ENCODE data around the gene RPS6KA5. TPM values are rescaled to one million over a fixed set of nuclear protein-coding genes. Genes with fewer than 3 reads are reported as not detected.

Gene RPS6KA5
- total RNA-seq, 2 donors from 2014 or later: 35.4 to 42.0 TPM

DNA sequence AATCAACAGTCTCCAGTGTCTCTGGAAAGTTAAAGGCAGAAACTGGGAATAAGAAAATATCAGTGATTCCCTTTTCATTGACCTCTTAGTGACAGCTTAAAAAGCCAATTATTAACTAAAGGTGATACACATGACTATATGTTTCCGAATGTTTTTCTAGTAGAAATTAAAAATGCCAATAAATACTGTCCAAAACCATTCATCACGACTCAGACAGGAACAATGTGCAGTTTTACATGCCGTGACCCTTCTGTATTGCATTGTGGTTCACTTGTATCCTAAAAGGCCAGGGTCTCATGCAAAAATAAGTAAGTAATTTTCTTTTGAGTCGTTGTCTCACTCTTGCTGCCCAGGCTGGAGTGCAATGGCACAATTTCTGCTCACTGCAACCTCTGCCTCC is 138.3 kb downstream of the RPS6KA5 start:
- peaks cover 4% of the 10 kb centered on the region for H3K4me1 Mint-ChIP-seq
- DNase-seq: no peak
- H3K27me3 Mint-ChIP-seq: no peaks in the 10 kb centered on the region
- no peak overlapping the region for H3K27ac Mint-ChIP-seq
- no peaks in the 10 kb centered on the region for H3K9me3 ChIP-seq (ENCODE audit: control insufficient read depth, low read length, poor library complexity, severe bottlenecking)
- peaks cover 4% of the 10 kb centered on the region for H3K36me3 Mint-ChIP-seq (ENCODE audit: low read depth)
- no peak for ATAC-seq
- H3K4me3 Mint-ChIP-seq: no peak overlapping the region

DNA sequence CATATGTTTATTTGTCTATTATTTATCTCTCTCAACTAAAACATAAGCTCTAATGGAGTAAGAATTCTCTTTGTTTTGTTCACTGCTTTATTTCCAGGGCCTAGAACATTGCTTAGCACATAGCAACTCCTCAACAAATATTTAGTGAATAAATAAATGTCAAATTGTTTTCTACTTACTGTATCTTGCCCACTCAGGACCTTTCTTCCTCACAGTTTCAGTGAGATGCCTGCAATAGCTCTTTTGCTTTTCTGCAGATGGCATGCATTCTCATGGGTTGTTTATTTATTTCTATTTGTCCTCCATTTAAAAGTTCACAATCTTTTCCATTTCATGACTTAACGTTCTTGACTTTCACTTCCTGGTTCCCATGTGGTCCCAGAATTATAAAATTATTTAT is 149.3 kb downstream of the RPS6KA5 start:
- no peak for DNase-seq
- H3K4me3 Mint-ChIP-seq: no peak overlapping the region
- H3K4me1 Mint-ChIP-seq: peaks cover 5% of the 10 kb centered on the region
- ATAC-seq: no peak
- peaks cover 8% of the 10 kb centered on the region for H3K36me3 Mint-ChIP-seq (ENCODE audit: low read depth)
- no peaks in the 10 kb centered on the region for H3K9me3 ChIP-seq (ENCODE audit: control insufficient read depth, low read length, poor library complexity, severe bottlenecking)
- no peaks in the 10 kb centered on the region for H3K27me3 Mint-ChIP-seq
- no peak overlapping the region for H3K27ac Mint-ChIP-seq

DNA sequence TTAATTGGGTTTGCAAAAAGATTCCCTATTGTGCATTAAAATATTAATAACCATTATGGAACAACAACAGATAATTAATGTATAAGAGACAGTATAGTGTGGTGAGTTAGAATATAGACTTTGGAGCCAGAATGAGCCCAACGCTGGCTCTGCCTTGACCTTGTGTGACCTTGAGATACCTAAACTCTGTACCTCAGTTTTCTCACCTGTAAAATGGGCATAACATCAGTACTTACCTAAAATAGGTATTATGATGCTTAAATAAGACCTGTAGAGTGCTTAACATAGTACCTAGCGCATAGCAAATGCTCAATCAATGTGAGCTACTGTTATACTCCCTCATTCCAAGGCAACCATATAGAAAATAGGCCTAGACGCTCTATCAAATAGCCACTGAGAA is 153.3 kb downstream of the RPS6KA5 start:
- Mint-ChIP-seq H3K27me3 (no peaks in the 10 kb centered on the region), H3K36me3 (ENCODE audit: low read depth) (peaks cover 5% of the 10 kb centered on the region), H3K27ac (peak overlapping the region; percentile 43), H3K4me3 (no peak overlapping the region), H3K4me1 (peaks cover 6% of the 10 kb centered on the region)
- H3K9me3 ChIP-seq (ENCODE audit: control insufficient read depth, low read length, poor library complexity, severe bottlenecking): no peaks in the 10 kb centered on the region
- ATAC-seq: no peak
- no peak for DNase-seq

DNA sequence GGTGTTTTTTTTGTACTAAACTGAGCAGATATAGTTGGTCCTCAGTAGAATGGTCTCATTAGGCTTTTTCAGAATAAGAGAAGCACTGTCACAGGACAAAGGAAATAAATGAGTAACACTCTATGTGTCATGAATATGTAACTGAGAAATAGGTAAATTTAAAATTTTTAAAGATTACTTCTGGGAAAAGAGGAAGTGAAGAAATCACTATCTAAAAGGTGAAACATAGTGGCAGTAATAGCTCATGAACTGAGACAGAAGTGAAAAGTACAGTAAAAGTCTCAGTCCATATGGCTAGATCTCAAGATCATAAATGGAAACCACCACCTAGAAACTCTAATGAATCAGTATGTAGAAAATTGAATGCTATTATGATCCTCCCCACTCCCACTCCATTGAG is 154.9 kb downstream of the RPS6KA5 start:
- Mint-ChIP-seq H3K27me3 (no peaks in the 10 kb centered on the region), H3K4me3 (no peak overlapping the region), H3K4me1 (peaks cover 6% of the 10 kb centered on the region)

DNA sequence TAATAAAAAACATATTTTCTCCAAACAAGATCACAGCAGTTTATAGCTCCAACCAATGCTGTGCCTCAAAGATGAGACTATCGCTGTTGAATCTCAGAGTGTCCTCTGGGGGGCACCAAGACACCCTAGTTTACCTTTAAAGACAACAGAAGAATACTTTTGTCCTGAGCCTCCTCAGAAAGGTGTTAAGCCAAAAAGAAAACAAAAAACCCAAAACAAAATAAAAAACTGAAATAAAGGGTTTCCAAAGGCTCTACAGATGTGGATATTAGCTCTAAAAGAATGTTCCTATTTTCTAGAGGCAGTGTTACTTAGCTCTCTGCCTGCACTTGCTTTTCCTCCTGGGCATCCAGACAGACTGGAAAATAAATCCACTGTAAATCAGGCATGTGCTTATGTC is 157.3 kb downstream of the RPS6KA5 start:
- peak; percentile 89 for ATAC-seq
- H3K4me1 Mint-ChIP-seq: peaks cover 6% of the 10 kb centered on the region
- H3K27ac Mint-ChIP-seq: no peak overlapping the region
- no peak overlapping the region for H3K4me3 Mint-ChIP-seq
- H3K27me3 Mint-ChIP-seq: no peaks in the 10 kb centered on the region
- H3K9me3 ChIP-seq (ENCODE audit: control insufficient read depth, low read length, poor library complexity, severe bottlenecking): no peaks in the 10 kb centered on the region
- peak in 1 of 3 donors; percentile 44 for DNase-seq
- no peaks in the 10 kb centered on the region for H3K36me3 Mint-ChIP-seq (ENCODE audit: low read depth)

More for the DNA sequence above, 154.9 kb downstream of the RPS6KA5 start:
- Mint-ChIP-seq H3K36me3 (ENCODE audit: low read depth) (no peaks in the 10 kb centered on the region), H3K27ac (peak overlapping the region; percentile 24)
- ATAC-seq: no peak
- DNase-seq: no peak
- no peaks in the 10 kb centered on the region for H3K9me3 ChIP-seq (ENCODE audit: control insufficient read depth, low read length, poor library complexity, severe bottlenecking)

DNA sequence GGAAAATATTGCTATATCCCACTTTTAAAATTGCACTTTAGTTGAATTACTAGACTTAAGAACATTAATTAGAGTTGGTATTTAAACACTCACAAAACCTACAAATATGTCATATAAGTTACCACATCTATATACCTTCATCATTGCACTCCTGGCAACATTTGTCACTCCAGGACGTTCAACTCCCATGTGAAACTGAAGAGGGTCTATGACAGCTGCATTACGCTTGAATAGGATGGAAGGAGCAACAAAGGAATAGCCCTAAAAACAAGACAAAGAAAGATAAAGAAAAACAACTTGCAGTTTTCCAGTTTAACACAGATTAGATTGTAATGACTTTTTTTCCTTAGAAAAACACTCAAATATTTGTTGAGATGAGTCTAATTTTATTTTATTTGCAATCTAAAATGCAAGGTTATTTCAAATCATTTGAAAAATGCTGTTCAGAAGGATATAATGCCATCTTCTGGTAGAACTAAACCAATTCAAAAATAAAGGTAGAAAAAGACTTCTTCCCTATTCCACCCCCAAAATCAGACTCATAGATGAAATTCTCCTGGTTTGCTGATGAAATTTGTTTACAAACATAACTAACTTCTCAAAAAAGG is 159.9 kb downstream of the RPS6KA5 start:
- DNase-seq (no peak), ATAC-seq (no peak)
- no peak overlapping the region for H3K27ac Mint-ChIP-seq
- peaks cover 4% of the 10 kb centered on the region for H3K4me1 Mint-ChIP-seq
- H3K36me3 Mint-ChIP-seq (ENCODE audit: low read depth): peaks cover 2% of the 10 kb centered on the region
- no peaks in the 10 kb centered on the region for H3K27me3 Mint-ChIP-seq
- no peak overlapping the region for H3K4me3 Mint-ChIP-seq
- no peaks in the 10 kb centered on the region for H3K9me3 ChIP-seq (ENCODE audit: control insufficient read depth, low read length, poor library complexity, severe bottlenecking)

DNA sequence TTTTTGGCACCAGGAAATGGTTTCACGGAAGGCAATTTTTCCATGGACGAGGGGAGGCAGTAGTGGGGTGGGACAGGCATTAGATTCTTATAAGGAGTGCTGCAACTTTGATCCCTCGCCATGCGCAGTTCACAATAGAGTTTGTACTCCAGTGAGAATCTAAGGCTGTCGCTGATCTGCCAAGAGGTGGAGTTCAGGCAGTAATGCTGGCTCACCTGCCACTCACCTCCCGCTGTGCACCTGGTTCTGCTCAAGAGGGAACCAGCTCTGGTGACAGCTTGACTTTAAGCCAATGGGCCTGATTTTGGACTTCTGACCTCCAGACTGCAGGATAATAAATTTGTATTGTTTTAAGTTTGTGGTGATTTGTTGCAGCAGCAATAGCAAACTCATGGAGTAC is 163.4 kb downstream of the RPS6KA5 start:
- DNase-seq (no peak), ATAC-seq (no peak)
- Mint-ChIP-seq H3K27me3 (no peaks in the 10 kb centered on the region), H3K4me1 (no peaks in the 10 kb centered on the region), H3K36me3 (ENCODE audit: low read depth) (peaks cover 2% of the 10 kb centered on the region), H3K4me3 (no peak overlapping the region), H3K27ac (no peak overlapping the region)
- no peaks in the 10 kb centered on the region for H3K9me3 ChIP-seq (ENCODE audit: control insufficient read depth, low read length, poor library complexity, severe bottlenecking)

DNA sequence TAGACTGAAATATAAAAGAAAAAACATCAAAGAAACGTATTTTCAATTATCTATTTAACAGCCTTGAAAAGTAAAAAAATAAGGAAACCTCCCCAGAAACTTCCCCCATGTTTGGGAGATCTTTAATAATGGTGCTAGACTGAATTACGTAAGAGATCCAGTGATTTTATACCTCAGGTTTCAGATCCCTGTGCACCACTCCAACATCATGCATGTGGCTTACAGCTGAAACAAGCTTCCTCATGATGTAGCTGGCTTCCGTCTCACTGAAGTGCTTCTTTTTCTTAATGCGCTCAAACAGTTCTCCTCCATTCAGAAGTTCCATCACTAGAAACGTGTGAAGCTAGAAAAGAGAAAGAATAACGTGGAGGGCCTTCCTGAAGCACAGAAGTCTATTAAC is 166.2 kb downstream of the RPS6KA5 start:
- ATAC-seq (no peak), DNase-seq (no peak)
- Mint-ChIP-seq H3K27me3 (no peaks in the 10 kb centered on the region), H3K27ac (no peak overlapping the region), H3K4me1 (peaks cover 2% of the 10 kb centered on the region), H3K4me3 (no peak overlapping the region), H3K36me3 (ENCODE audit: low read depth) (peaks cover 6% of the 10 kb centered on the region)
- H3K9me3 ChIP-seq (ENCODE audit: control insufficient read depth, low read length, poor library complexity, severe bottlenecking): no peaks in the 10 kb centered on the region

DNA sequence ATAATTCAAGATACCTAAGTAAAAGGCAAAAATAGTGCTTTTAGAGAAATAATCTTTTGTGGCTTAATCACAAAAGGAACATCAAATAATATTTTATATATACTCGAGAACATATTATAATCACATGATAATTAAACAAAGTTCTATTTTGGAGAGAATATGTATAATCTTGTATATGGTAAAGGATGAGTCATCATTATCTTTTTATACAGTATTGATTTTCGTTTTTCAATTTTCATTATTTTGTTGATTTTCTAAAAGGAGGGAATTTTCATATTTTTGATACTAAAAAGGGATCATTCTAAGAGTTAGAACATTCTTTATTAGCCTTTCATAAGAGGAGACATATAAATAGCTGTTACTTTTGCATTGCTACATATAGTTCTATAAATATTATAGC is 166.9 kb downstream of the RPS6KA5 start:
- H3K4me1 Mint-ChIP-seq: peaks cover 2% of the 10 kb centered on the region
- ATAC-seq: no peak
- no peaks in the 10 kb centered on the region for H3K27me3 Mint-ChIP-seq
- peaks cover 6% of the 10 kb centered on the region for H3K36me3 Mint-ChIP-seq (ENCODE audit: low read depth)
- H3K27ac Mint-ChIP-seq: no peak overlapping the region
- H3K4me3 Mint-ChIP-seq: no peak overlapping the region
- no peaks in the 10 kb centered on the region for H3K9me3 ChIP-seq (ENCODE audit: control insufficient read depth, low read length, poor library complexity, severe bottlenecking)
- DNase-seq: no peak

DNA sequence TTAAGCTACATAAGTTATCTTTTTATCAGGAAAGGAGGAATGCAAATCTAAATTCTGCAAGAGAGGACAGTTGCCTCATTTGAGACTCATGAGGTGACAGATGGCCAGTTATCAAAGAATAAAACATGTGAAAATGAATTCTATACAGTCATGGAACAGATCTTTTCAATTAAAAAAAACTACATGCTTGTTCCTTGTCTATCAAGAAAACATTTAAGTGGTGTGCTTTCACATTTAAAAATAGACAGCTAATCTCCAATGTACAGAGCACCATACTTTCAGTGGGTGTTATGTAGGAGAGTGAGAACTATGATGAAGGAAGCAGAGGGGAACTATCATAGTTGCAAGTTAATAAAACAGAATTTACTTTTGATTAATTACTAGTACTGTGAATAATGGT is 167.5 kb downstream of the RPS6KA5 start:
- peaks cover 2% of the 10 kb centered on the region for H3K4me1 Mint-ChIP-seq
- peaks cover 6% of the 10 kb centered on the region for H3K36me3 Mint-ChIP-seq (ENCODE audit: low read depth)
- no peaks in the 10 kb centered on the region for H3K27me3 Mint-ChIP-seq
- no peaks in the 10 kb centered on the region for H3K9me3 ChIP-seq (ENCODE audit: control insufficient read depth, low read length, poor library complexity, severe bottlenecking)
- no peak for ATAC-seq
- H3K27ac Mint-ChIP-seq: no peak overlapping the region
- H3K4me3 Mint-ChIP-seq: no peak overlapping the region
- DNase-seq: no peak

DNA sequence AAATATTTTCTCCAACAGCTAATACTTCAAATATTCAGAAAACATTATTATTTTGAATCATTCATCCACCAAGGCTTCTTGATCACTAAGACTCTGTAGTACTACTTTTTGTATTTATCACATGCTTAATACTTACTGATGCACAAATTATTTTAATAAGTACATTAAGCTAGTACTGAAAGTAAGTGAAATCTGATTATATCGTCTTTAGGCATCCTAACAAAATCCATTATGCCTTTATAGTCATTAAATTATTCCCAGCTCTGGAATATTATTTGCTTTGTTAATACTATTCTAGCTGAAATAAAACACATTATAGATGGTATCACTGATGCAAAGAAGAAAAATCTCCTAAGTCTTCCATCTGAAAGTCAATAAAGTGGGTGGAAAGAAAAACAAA is 169.1 kb downstream of the RPS6KA5 start:
- DNase-seq (no peak), ATAC-seq (no peak)
- Mint-ChIP-seq H3K4me1 (peaks cover 2% of the 10 kb centered on the region), H3K36me3 (ENCODE audit: low read depth) (peaks cover 5% of the 10 kb centered on the region), H3K27me3 (no peaks in the 10 kb centered on the region), H3K27ac (no peak overlapping the region), H3K4me3 (no peak overlapping the region)
- H3K9me3 ChIP-seq (ENCODE audit: control insufficient read depth, low read length, poor library complexity, severe bottlenecking): no peaks in the 10 kb centered on the region

DNA sequence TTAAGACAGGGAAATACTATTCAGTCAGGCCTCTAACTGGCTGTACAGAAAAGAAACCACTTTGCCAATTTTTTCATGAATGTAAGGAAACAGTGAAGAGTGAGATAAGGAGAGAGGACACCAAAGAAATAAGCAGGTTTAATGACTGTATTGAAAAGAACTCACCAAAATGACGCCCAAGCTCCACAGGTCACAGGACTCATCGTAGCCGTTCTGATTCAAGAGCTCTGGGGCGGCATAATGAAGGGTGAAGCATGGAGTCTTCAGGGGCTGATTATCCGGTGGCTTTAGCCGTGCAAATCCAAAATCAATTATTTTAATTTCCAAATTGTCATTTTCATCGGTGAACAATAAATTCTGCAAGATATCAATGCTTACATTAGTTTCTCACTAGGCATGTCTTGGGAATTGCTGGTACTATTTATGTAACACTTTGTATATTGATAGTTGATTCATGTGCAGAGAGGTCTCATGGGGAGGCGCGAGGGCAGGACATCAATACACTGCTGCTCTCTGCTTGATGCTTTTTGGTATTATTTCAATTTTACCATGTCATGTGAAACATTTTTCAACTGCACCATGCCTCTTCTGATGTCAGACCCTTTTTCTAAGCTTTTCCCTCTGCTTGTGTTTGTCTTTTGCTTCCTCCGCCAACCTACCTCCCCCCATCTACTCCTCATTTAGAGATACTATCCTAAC is 170.0 kb downstream of the RPS6KA5 start:
- ATAC-seq (no peak), DNase-seq (no peak)
- H3K9me3 ChIP-seq (ENCODE audit: control insufficient read depth, low read length, poor library complexity, severe bottlenecking): no peaks in the 10 kb centered on the region
- Mint-ChIP-seq H3K4me3 (no peak overlapping the region), H3K27me3 (no peaks in the 10 kb centered on the region), H3K36me3 (ENCODE audit: low read depth) (peaks cover 3% of the 10 kb centered on the region), H3K4me1 (peaks cover 2% of the 10 kb centered on the region), H3K27ac (no peak overlapping the region)

DNA sequence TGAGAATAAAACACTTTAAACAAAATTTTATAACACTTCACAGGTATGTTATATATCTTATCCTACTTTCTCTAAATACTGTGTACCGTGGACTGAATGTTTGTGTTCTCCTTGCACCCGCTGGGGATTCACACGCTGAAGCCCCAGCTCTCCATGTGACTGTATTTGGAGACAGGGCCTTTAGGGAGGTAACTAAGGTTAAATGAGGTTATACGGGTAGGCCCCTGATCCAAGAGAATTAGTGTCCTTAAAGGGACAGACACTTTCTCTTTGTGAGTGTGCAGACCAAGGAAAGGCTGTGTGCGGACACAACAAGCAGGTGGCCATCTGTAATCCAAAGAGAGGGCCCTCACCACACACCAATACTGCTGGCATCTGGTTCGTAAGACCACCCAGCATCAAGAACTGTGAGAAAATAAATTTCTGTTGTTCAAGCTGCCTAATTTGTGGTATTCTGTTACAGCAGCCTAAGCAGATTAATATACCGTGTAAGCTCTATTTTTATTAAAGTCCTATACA is 174.1 kb downstream of the RPS6KA5 start:
- Mint-ChIP-seq H3K4me3 (no peak overlapping the region), H3K36me3 (ENCODE audit: low read depth) (peaks cover 9% of the 10 kb centered on the region), H3K27ac (no peak overlapping the region), H3K4me1 (peaks cover 2% of the 10 kb centered on the region), H3K27me3 (no peaks in the 10 kb centered on the region)
- H3K9me3 ChIP-seq (ENCODE audit: control insufficient read depth, low read length, poor library complexity, severe bottlenecking): no peaks in the 10 kb centered on the region
- ATAC-seq (no peak), DNase-seq (no peak)

DNA sequence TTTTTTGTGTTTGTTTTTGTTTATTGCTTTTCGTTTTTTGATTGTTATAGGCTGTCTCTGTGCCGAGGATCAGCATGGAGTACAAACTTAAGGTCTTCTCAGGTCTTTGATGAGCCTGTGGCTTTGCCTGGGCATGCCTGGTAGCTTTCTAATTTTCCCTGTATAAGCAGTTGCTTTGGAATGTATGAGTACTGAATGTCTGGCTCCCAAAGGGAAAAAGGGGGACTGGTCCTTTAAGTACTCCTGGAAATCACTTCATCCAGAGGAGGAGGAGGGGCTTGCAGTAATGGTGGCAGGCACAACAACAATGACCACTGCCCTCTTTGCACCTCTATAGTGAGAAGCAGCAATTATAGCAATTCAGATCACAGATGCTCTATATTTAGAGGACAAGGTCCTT is 176.7 kb downstream of the RPS6KA5 start:
- Mint-ChIP-seq H3K4me3 (no peak overlapping the region), H3K36me3 (ENCODE audit: low read depth) (peaks cover 5% of the 10 kb centered on the region), H3K27me3 (no peaks in the 10 kb centered on the region), H3K4me1 (no peaks in the 10 kb centered on the region), H3K27ac (no peak overlapping the region)
- no peaks in the 10 kb centered on the region for H3K9me3 ChIP-seq (ENCODE audit: control insufficient read depth, low read length, poor library complexity, severe bottlenecking)
- DNase-seq: no peak
- no peak for ATAC-seq
